Stimulated activated effector memory CD8-positive, alpha-beta T cell treated with anti-CD3 and anti-CD28 coated beads, Interleukin-12 subunit alpha, Interleukin-12 subunit beta, amount 100 ng/mL, for 72 hours (primary cell): Measurements from ENCODE around the gene FOXE1.
A peak's percentile ranks its signal among the peaks of the same experiment; 100 is the strongest.

Experiments used
- ATAC-seq: fragments of 150-1000 bp; cut with Tn5 transposase; 2 replicates; pipeline ENCODE4 v1.10.0; 2021
- DNase-seq, 2 donors: peaks; one replicate each; pipeline ENCODE4 v3.0.0; 2021 to 2022; ENCODE audit warnings: low spot score in 2 of 2
- H3K27ac Mint-ChIP-seq: one replicate; pipeline ENCODE4 v1.8.0; 2022; ENCODE audit warnings: mild to moderate bottlenecking, mixed read lengths
- H3K36me3 Mint-ChIP-seq: one replicate; pipeline ENCODE4 v1.8.0; 2022; ENCODE audit warnings: mild to moderate bottlenecking, mixed read lengths
- H3K4me1 Mint-ChIP-seq: one replicate; pipeline ENCODE4 v1.8.0; 2022; ENCODE audit warnings: mixed read lengths
- H3K4me3 Mint-ChIP-seq: one replicate; pipeline ENCODE4 v1.8.0; 2022; ENCODE audit warnings: mild to moderate bottlenecking, mixed read lengths
- H3K9me3 Mint-ChIP-seq: one replicate; pipeline ENCODE4 v1.8.0; 2022; ENCODE audit warnings: mixed read lengths

Gene FOXE1

DNA sequence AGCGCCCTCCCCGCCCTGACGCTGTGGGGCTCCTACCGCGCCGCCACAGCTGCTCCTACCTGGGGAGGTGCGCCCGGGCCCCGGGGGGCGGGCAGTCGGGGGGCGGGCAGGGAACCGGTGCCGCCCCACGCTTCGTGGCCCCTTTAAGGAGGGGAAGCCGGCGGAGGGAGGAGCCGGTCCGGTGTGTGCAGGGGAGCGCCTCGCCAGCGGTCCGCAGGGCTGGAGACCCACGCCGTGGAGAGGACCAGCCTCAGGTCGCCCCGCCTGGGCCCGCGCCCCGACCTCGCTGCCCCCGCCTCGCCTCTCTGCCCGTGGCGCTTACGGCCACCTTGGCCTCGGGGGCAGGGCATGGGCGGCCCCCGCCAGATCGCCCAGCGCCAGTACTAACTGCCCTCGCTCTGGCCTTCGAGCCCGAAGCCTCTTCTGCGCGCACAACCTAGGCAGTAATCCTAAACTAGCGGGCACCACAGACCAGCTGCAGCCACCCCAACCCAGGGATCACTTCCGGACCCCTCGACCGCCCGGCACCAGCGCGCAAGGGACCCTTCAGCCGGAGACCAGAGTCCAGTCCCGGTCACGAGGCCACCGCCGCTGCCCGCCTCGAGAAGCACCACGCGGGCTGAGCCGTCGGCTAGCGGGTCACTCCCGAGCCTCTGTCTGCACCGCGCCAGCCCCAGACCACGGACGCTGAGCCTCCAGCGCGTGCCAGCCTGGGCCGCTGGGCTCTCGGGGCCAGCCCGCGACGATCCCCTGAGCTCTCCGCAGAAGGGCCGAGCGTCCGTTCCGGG lies at the start of gene FOXE1:
Gene FOXE1 (plus strand): TSS at position 171 of the 788 bp plus-strand sequence. CDS start 689 bp downstream, outside the sequence.
- H3K4me3 Mint-ChIP-seq: peak within 1 kb of the TSS; percentile 80
- DNase-seq: no peak
- H3K27ac Mint-ChIP-seq: no peak within 1 kb of the TSS
- H3K36me3 Mint-ChIP-seq: no peaks in the 10 kb centered on the region
- peaks cover 23% of the 10 kb centered on the region for H3K4me1 Mint-ChIP-seq
- no peaks in the 10 kb centered on the region for H3K9me3 Mint-ChIP-seq
- peak; percentile 29 for ATAC-seq

DNA sequence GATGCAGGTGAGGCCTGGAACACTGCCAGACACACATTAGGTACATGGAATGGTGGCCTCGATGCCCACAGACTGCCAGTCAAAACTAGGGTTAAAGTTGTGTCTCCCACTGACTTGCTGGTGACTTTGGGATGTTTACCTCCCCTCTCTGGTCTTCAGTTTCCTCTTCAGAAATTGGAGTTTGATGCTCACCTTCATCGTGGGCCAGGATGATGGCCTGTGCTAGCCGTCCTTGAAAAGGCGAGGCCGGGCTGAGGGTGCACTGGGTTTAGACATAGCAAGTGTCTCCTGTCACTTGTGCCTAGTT lies 49.0 kb upstream of the FOXE1 start:
- Mint-ChIP-seq H3K4me1 (peaks cover 12% of the 10 kb centered on the region), H3K4me3 (peak overlapping the region; percentile 78), H3K27ac (peak overlapping the region; percentile 20), H3K9me3 (no peaks in the 10 kb centered on the region), H3K36me3 (peaks cover 6% of the 10 kb centered on the region)
- ATAC-seq (no peak), DNase-seq (no peak)

DNA sequence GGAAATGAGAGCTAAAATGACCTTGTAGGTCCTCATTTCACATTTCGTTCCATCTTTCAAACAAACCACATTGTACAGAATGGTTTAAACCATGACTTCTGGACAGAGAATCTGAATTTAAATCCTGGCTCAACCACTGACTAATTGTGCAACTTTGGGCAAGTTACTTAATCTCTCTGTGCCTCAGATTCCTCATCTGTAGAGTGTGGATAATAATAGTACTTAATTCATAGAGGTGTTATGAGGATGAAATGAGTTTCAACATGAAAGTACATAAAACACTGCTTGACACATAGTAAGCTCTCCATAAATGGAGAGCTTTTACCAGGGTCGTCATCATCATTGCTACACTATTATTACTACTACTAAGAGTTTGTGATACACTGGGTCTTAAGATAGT lies 46.3 kb upstream of the FOXE1 start:
- H3K27ac Mint-ChIP-seq: no peak overlapping the region

DNA sequence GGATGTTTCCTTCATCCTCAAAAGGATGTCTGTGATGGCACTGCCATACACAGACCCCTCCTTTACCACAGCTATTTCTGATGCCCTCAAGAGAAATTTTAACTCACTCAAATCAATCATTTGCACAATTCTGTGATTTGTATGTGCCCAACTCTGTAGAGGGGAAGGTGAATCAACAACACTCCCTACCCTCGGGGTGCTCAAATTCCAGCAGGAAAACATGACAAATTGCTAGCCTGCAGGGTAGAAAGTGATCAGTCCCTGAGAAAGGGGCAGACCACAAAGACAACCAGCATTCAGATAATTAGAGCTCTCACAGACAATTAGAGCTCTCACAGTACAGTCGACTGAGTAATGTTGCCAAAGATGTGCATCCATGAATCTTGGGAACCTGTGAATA lies 45.3 kb upstream of the FOXE1 start:
- Mint-ChIP-seq H3K4me3 (no peak overlapping the region), H3K36me3 (no peaks in the 10 kb centered on the region)
- no peak for ATAC-seq

More for the DNA sequence above, 46.3 kb upstream of the FOXE1 start:
- peaks cover 6% of the 10 kb centered on the region for H3K36me3 Mint-ChIP-seq
- H3K4me1 Mint-ChIP-seq: peaks cover 12% of the 10 kb centered on the region
- ATAC-seq (no peak), DNase-seq (no peak)
- no peaks in the 10 kb centered on the region for H3K9me3 Mint-ChIP-seq
- no peak overlapping the region for H3K4me3 Mint-ChIP-seq

DNA sequence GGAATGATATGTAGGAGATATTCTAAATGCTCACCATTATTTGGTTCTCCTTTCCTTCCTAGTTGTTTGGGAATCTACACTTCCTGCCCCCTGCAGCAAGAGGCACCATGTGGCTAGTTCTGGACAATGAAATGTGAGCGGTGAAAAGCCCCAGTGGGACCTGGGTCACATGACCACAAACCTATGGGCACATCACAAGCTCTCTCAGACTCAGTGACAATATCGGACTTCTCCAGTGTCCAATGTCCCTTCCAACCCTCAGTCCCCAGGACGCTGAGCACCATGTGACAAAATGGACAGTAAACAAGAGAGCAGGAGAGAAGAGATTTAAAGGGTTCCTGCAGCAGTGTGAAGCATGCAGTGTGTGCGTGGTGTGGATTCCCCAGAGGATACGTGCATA lies 44.6 kb upstream of the FOXE1 start:
- Mint-ChIP-seq H3K9me3 (peaks cover 3% of the 10 kb centered on the region), H3K27ac (no peak overlapping the region), H3K4me1 (peaks cover 6% of the 10 kb centered on the region), H3K36me3 (no peaks in the 10 kb centered on the region), H3K4me3 (no peak overlapping the region)
- DNase-seq: no peak
- ATAC-seq: no peak

More for the DNA sequence above, 45.3 kb upstream of the FOXE1 start:
- no peak for DNase-seq
- Mint-ChIP-seq H3K4me1 (peaks cover 12% of the 10 kb centered on the region), H3K9me3 (no peaks in the 10 kb centered on the region), H3K27ac (no peak overlapping the region)

DNA sequence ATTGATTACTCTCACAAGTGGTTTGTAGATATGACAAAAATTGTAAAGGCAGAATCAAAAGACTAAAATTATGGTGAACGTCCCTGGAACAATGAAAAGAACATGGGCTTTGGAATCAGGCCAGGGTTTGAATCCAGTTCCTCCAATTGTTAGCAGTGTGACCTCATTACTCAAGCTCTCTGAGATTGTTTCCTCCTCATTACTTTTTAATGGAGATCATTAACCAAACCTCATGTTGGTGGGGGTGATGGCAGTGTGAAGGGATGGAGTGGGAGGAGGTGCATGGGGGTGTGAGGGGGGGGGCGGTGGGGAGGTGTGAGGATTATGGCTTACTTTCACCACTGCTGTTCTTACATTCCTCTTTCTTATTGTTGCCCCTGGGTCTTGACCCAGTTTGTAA lies 44.1 kb upstream of the FOXE1 start:
- Mint-ChIP-seq H3K9me3 (peaks cover 3% of the 10 kb centered on the region), H3K36me3 (no peaks in the 10 kb centered on the region), H3K27ac (no peak overlapping the region), H3K4me1 (peaks cover 4% of the 10 kb centered on the region), H3K4me3 (no peak overlapping the region)
- ATAC-seq (no peak), DNase-seq (no peak)

DNA sequence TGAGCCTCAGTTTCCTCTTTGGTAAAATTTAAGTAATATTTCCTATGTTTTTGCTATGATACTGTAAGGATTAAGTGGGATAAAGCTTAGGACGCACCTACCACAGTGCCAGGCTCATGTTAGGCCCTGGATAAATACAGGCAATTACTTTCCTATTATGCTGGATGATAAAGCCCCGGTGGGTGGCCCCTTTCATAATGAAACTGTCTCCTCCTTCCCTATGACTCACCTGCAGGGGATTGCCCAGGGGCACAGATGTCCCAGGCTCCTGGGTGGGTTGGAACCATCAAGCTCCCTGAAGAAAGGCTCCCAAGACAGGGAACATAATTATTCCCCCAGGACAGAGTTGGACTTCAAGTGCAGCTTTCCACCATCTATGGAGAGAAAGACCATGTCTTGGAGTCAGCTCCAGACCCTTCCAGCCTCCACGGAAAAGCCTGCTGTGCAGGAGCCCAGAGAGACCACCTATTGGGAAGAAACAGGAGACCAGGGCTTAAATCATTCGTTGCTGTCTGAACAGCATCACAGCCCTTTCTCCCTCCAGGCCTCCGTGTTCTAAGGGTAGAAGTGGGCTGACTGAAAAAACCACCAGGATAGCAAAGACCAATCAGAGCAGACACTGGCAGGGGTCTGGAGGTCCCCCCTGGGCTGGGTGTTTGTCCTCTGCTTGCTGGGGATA lies 43.2 kb upstream of the FOXE1 start:
- H3K27ac Mint-ChIP-seq: no peak overlapping the region
- H3K4me3 Mint-ChIP-seq: no peak overlapping the region
- peaks cover 3% of the 10 kb centered on the region for H3K9me3 Mint-ChIP-seq

DNA sequence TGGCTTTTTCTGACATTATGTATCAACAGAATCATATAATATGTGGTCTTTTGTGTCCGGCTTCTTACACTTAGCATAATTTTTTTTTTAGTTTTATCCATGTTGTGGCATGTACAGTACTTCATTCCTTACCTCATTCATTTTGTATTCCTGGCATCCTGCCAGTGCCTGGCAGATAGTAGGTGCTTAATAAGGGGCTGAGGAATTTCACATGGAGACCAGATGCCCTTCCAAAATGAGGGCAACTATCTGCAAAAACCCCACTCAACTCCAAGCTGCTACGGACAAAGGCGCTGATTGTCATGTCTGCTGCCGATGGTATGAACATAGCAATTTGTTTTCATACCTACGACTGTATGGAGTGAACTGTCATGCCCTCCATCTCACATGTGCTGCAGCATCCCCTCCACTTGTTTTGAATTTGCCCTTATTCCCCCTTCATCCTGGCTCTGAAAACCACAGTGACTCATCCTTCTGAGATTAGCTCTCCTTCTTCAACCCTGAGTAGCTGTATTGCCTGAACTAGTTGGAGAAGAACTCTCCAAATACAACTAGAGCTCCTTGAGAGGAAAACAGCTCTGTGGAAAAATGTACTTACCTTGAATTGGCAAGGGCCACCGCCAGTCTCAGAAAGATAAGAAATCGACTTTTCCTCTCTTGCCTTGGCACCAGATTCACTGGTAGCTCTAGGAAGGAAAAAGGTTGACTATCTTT lies 41.3 kb upstream of the FOXE1 start:
- no peak for ATAC-seq
- Mint-ChIP-seq H3K36me3 (no peaks in the 10 kb centered on the region), H3K9me3 (peaks cover 3% of the 10 kb centered on the region), H3K4me3 (no peak overlapping the region), H3K4me1 (no peaks in the 10 kb centered on the region), H3K27ac (no peak overlapping the region)
- no peak for DNase-seq

More for the DNA sequence above, 43.2 kb upstream of the FOXE1 start:
- DNase-seq (no peak), ATAC-seq (peak; percentile 37)
- Mint-ChIP-seq H3K4me1 (no peaks in the 10 kb centered on the region), H3K36me3 (no peaks in the 10 kb centered on the region)

DNA sequence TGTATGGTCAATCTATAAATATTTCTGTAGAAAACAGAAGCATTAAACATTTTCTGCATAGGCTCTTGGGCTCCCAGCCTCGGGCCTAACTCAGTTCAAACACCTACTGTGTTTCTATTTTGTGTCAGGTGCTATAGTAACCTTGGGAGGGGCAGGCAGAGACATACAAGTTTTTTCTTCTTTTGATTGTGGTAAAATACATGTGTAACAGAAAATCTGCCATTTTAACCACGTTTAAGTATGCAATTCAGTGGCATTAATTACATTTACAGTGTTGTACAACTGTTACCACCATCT lies 40.8 kb upstream of the FOXE1 start:
- peaks cover 3% of the 10 kb centered on the region for H3K9me3 Mint-ChIP-seq
- no peak overlapping the region for H3K4me3 Mint-ChIP-seq
- ATAC-seq: no peak
- H3K27ac Mint-ChIP-seq: no peak overlapping the region
- DNase-seq: no peak
- H3K36me3 Mint-ChIP-seq: no peaks in the 10 kb centered on the region
- H3K4me1 Mint-ChIP-seq: no peaks in the 10 kb centered on the region

DNA sequence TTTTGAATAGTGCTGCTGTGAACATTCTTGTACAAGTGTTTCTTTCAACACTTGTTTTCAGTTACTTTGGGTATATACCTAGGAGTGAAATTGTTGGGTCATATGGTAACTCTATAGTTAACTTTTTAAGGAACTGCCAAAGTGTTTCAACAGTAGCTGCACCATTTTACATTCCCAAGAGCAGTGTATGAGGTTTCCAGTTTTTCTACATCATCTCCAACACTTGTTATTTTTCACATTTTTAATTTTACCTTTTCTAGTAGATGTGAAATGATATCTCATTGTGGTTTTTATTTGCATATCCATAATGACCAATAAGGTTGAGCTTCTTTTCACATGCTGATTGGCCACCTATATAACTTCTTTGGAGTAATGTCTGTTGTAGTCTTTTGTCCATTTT lies 40.0 kb upstream of the FOXE1 start:
- DNase-seq (no peak), ATAC-seq (no peak)
- H3K27ac Mint-ChIP-seq: no peak overlapping the region
- no peaks in the 10 kb centered on the region for H3K36me3 Mint-ChIP-seq
- peaks cover 3% of the 10 kb centered on the region for H3K9me3 Mint-ChIP-seq
- no peaks in the 10 kb centered on the region for H3K4me1 Mint-ChIP-seq
- H3K4me3 Mint-ChIP-seq: no peak overlapping the region

DNA sequence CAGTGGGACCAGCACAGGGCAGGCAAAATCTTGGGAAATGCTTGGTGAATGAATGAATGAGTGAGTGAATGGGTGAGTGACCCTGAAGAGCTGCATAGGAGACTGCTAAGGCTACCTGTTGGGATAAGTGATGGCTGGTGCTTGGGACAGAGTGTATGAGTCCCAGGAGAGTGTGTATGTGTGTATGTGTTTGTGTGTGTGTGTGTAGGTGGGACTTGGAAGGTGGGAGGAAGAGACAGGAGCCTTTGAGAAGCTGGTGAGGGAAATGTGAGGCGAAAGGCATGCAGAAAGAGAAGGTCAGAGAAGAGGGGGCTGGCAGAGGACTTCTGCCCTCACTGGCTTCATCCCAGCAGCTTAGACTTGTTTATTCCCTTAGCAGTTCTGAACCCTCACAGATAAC lies 33.3 kb upstream of the FOXE1 start:
- H3K36me3 Mint-ChIP-seq: no peaks in the 10 kb centered on the region
- H3K27ac Mint-ChIP-seq: no peak overlapping the region
- H3K4me3 Mint-ChIP-seq: no peak overlapping the region
- peaks cover 5% of the 10 kb centered on the region for H3K9me3 Mint-ChIP-seq
- ATAC-seq (no peak), DNase-seq (no peak)
- no peaks in the 10 kb centered on the region for H3K4me1 Mint-ChIP-seq

DNA sequence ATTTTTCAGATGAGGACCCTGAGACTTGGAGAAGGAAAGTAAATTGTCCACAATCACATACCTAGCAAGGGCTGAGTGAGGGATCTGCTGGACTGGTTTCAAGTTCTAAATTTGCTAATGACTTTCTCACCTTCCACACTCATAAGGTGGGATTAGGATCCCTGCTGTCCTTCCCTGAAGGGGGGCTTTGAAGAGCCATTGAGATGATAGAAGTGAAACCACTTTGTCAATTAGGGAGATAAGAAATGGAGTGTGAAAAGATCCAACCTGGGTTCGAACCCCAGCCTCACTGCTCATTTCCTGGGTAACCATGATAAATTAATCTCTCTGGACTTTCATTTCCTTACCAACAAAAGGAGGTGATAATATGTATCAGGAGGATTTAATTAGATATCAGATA lies 32.7 kb upstream of the FOXE1 start:
- DNase-seq (no peak), ATAC-seq (no peak)
- H3K27ac Mint-ChIP-seq: no peak overlapping the region
- peaks cover 5% of the 10 kb centered on the region for H3K9me3 Mint-ChIP-seq
- no peaks in the 10 kb centered on the region for H3K4me1 Mint-ChIP-seq
- no peaks in the 10 kb centered on the region for H3K36me3 Mint-ChIP-seq
- H3K4me3 Mint-ChIP-seq: no peak overlapping the region

DNA sequence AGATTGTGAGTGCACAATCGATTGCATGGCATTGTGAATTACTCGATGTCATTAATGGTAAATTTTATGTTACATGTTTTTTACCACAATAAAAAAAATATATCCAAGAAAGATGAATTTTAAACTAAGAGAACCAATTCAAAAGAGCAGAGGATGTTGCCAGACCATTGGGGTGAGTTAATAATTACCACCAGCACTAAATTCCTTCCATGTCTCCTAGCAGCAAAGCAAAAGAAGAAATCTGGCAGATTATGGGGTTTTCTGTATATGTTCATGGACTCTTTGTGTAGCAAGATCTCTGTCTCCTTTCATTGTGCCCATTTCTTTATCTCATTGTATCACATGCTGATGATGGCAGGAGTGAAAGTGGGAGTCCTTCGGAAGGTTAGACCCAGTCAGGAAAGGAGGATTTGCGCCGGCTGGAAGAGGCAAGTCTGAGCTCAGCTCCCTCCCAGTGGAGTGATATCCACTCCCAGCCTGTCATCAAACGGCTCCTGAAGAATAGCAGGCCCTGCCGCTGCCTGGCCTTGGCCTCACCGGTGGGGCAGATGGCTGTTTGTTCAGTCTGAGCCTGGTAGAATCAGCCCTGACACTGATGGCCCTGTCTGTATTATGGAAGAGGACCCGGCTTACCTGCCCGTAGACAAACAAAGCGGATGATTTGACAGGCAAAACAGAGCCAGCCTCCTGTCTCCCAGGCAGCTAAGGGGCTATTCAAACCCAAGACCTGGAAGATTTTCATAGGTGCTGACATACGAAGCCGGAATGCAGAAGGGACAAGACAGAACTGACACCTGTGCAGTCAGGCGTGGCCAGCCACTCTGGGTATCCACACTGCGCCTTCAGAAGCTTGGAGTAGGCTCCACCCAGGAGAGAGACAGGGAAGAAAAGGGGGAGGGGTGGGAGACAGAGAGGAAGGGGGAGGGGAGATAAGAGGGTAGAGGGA lies 21.9 kb upstream of the FOXE1 start:
- no peaks in the 10 kb centered on the region for H3K36me3 Mint-ChIP-seq
- no peaks in the 10 kb centered on the region for H3K4me1 Mint-ChIP-seq
- DNase-seq: no peak
- H3K4me3 Mint-ChIP-seq: no peak overlapping the region
- H3K27ac Mint-ChIP-seq: no peak overlapping the region
- no peak for ATAC-seq
- no peaks in the 10 kb centered on the region for H3K9me3 Mint-ChIP-seq

DNA sequence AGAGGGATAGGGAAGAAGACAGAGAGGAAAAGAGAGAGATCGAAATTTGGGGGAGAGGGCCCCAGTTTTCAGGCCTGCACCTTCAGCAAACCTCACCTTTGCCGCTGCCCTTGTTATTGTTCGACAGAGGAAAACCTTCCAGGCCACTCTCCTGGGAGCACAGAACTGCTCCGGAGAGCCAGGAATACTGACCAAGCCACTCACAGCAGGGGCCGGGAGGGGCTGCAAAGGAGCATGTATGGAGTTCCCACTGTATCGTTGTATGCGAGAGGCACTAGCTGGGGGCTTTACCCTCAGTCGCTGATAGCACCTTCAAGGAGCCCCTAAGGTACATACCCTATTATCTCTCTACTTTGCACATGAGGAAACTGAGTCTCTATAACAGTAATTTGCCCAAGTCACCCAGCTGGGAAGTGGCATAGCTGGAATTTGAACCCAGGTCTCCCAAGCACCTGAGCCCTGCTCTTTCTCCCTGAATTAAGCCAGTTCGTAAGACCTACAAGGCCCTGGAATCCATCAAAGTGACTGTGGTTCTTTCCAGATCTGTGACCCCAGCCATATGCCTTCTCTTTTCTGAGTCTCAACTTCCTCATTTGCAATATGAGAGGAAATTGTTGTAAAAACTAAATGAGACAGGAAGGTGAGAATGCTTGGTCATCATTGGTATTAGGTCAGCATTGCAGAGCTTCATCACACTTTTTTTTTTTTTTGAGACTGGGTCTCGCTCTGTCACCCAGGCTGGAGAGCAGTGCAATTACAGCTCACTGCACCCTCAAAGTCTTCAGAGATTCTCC lies 21.0 kb upstream of the FOXE1 start:
- DNase-seq: no peak
- ATAC-seq: no peak
- Mint-ChIP-seq H3K4me3 (no peak overlapping the region), H3K36me3 (no peaks in the 10 kb centered on the region), H3K4me1 (no peaks in the 10 kb centered on the region), H3K9me3 (no peaks in the 10 kb centered on the region), H3K27ac (no peak overlapping the region)
